Ascending aorta (tissue), 2 donors: ENCODE results near the gene PITPNC1. TPM values are rescaled to one million over a fixed set of nuclear protein-coding genes. Genes with fewer than 3 reads are reported as not detected.
"Not testable (repeated sequence)": the region's sequence is repeated elsewhere in the genome, so short reads cannot be mapped to it uniquely, and the experiment has no call there.

Experiments
- DNase-seq, 2 donors: peaks; one replicate each; pipeline ENCODE4 v3.0.0-alpha.2; 2019; ENCODE audit warnings: low spot score in 2 of 2
- H3K27ac ChIP-seq, 2 donors: fragments of 200-600 bp; sonication (generic); one replicate each; pipeline ENCODE4 v1.5.1; 2016 to 2017; ENCODE audit warnings: mild to moderate bottlenecking in 1 of 2
- H3K27me3 ChIP-seq: fragments of 200-600 bp; sonication (generic); one replicate; pipeline ENCODE4 v1.5.1; 2017
- H3K36me3 ChIP-seq, 2 donors: fragments of 200-600 bp; sonication (generic); one replicate each; pipeline ENCODE4 v1.5.1; 2016
- H3K4me1 ChIP-seq, 2 donors: fragments of 200-600 bp; sonication (generic); one replicate each; pipeline ENCODE4 v1.5.1; 2016 to 2017; ENCODE audit warnings: mild to moderate bottlenecking in 1 of 2
- H3K4me3 ChIP-seq, 2 donors: fragments of 200-600 bp; sonication (generic); one replicate each; pipeline ENCODE4 v1.5.1; 2016 to 2017; ENCODE audit warnings: mild to moderate bottlenecking in 1 of 2
- H3K9me3 ChIP-seq, 2 donors: fragments of 200-600 bp; sonication (generic); one replicate each; pipeline ENCODE4 v1.5.1; 2016
- CTCF ChIP-seq, 3 experiments: fragments of 200-600 bp in 2 of 3; fragments of 450-650 bp in 1 of 3; sonication (generic) in 2 of 3; IDR thresholded peaks; one replicate each; pipeline ENCODE4 v1.5.1; 2016 to 2019; ENCODE audit warnings: antibody characterized with exemption in 3 of 3, mild to moderate bottlenecking in 1 of 3, moderate library complexity in 1 of 3
- intact Hi-C: fragments of 100-400 bp; cut with DNase I; formaldehyde crosslinking; loops from one replicate; pipeline ENCODE4 v1.15.1; 2023
- total RNA-seq: library from RNA; depleted of rRNA; stranded (reverse); fragments of >200 nt; gene quantifications from one replicate; pipeline ENCODE4 v1.1.0, GENCODE V29; 2016

The PITPNC1 gene
- total RNA-seq, 1 donor from 2014 or later: 10.9 TPM

- Histone ChIP-seq H3K27ac (no peak overlapping the region), H3K36me3 (no peaks in the 10 kb centered on the region), H3K4me3 (no peak overlapping the region), H3K27me3 (no peaks in the 10 kb centered on the region), H3K9me3 (no peaks in the 10 kb centered on the region), H3K4me1 (peaks cover 0 to 4% of the 10 kb centered on the region in 2 donors)
- intact Hi-C loops: no loop called here
- no peak for TF ChIP-seq CTCF (IDR thresholded peaks at IDR 0.05)
- DNase-seq: no peak
Observed at GRCh38 chr17:67479148-67479547, 102.1 kb downstream of the PITPNC1 start.

GRCh38 chr17:67480959-67481358, 103.9 kb downstream of the PITPNC1 start:
- H3K27me3 ChIP-seq, H3K4me1 ChIP-seq, H3K4me3 ChIP-seq, H3K27ac ChIP-seq, intact Hi-C loops, H3K9me3 ChIP-seq, H3K36me3 ChIP-seq, DNase-seq: not testable (repeated sequence)

- no peaks in the 10 kb centered on the region for H3K4me1 ChIP-seq
- H3K36me3 ChIP-seq: no peaks in the 10 kb centered on the region
- no peaks in the 10 kb centered on the region for H3K9me3 ChIP-seq
- intact Hi-C loops: no loop called here
- no peak overlapping the region for H3K4me3 ChIP-seq
- H3K27me3 ChIP-seq: no peaks in the 10 kb centered on the region
- no peak overlapping the region for H3K27ac ChIP-seq
- no peak for TF ChIP-seq CTCF (IDR thresholded peaks at IDR 0.05)
- no peak for DNase-seq
Observed at GRCh38 chr17:67481808-67482207, 104.7 kb downstream of the PITPNC1 start.

GRCh38 chr17:67482764-67483163, 105.7 kb downstream of the PITPNC1 start:
- DNase-seq: no peak
- H3K4me1 ChIP-seq: no peaks in the 10 kb centered on the region
- intact Hi-C loops: no loop called here
- H3K4me3 ChIP-seq: no peak overlapping the region
- H3K27me3 ChIP-seq: no peaks in the 10 kb centered on the region
- no peaks in the 10 kb centered on the region for H3K36me3 ChIP-seq
- TF ChIP-seq CTCF (IDR thresholded peaks at IDR 0.05): no peak
- no peaks in the 10 kb centered on the region for H3K9me3 ChIP-seq
- no peak overlapping the region for H3K27ac ChIP-seq

GRCh38 chr17:67484261-67484660, 107.2 kb downstream of the PITPNC1 start:
- intact Hi-C loops: no loop called here
- no peak for TF ChIP-seq CTCF (IDR thresholded peaks at IDR 0.05)
- Histone ChIP-seq H3K9me3 (no peaks in the 10 kb centered on the region), H3K27me3 (no peaks in the 10 kb centered on the region), H3K27ac (no peak overlapping the region), H3K4me1 (no peaks in the 10 kb centered on the region), H3K36me3 (no peaks in the 10 kb centered on the region), H3K4me3 (no peak overlapping the region)
- DNase-seq: no peak

GRCh38 chr17:67485666-67486065, 108.6 kb downstream of the PITPNC1 start:
- no peak for TF ChIP-seq CTCF (IDR thresholded peaks at IDR 0.05)
- intact Hi-C loops: no loop called here

More at GRCh38 chr17:67485666-67486065, 108.6 kb downstream of the PITPNC1 start:
- H3K4me3 ChIP-seq: no peak overlapping the region
- no peaks in the 10 kb centered on the region for H3K27me3 ChIP-seq
- DNase-seq: no peak
- no peaks in the 10 kb centered on the region for H3K4me1 ChIP-seq
- H3K9me3 ChIP-seq: no peaks in the 10 kb centered on the region
- H3K27ac ChIP-seq: no peak overlapping the region
- no peaks in the 10 kb centered on the region for H3K36me3 ChIP-seq
